ENCODE measurements around the gene VWA5B2. TPM values are rescaled to one million over a fixed set of nuclear protein-coding genes. Genes with fewer than 3 reads are reported as not detected.

Gene VWA5B2
- total and polyA plus RNA-seq, 2 of the 13 experiments (the other 11 are each of a cell fraction or from before 2014, with no cell fraction given): 0.03 to 0.04 TPM

DNA sequence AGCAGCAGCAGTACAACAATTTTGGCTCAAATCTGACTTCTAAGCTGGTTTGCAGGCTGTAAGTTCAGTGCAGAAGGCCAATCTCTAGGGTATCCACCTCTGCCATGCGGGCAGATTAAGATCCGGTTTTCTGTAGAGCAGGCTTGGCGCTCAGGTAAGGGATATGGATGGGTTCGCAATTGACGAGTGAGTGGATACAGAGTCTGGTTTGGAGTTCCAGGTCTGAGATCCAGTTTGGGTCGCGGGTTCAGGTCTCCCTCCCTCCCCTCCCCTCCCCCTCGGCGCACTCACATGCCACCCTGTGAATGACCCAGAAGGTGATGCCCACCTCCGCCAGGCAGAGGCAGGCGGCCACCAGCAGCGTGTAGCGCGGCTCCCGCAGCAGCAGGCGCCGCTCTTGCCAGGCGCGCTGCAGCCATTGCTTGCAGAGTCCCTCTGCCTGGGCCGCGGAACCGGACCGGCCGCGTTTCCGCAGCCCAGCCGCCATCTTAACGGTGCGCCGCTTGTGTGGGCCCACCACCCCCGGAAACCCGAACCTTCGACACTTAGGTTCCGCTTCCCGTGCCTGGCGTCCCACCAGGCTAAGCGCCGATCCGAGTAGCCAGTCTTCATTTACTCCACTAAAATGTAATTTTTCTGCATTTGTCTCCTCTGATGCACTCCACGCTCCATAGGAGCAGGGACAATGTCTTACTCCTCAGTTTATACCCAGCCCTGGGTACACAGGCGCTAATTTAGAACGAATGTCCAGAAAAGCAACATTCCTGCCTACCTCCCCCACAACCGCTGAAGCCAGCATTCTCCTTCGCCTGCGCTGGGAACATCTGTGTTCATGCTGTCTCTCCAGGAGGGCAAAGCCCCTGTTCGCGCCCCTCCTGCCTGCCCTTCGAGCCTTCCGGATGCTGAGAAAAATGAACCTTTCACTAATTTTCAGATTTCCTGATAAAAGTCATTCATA, 19.3 kb downstream of the VWA5B2 start, which contains the start of gene ALG3 (continued):
- TF ChIP-seq MXD4 (CRISPR knock-in tag; IDR thresholded peaks at IDR 0.05) (no peak; the same call in 1 of the 2 replicates), CHD2 (IDR thresholded peaks at IDR 0.05; ENCODE audit: low read depth, low read length) (0 out of 2 replicates have a peak, but pooled peaks have one; percentile 41), HMG20B (CRISPR knock-in tag; conservative IDR thresholded peaks at IDR 0.05) (peak; percentile 57; the same call in 1 of the 2 replicates), ZNF44 (CRISPR knock-in tag; IDR thresholded peaks at IDR 0.05) (no peak), ZNF343 (CRISPR knock-in tag; IDR thresholded peaks at IDR 0.05) (peak; percentile 75; the same call in 1 of the 2 replicates), SCMH1 (CRISPR knock-in tag; IDR thresholded peaks at IDR 0.05; ENCODE audit: borderline replicate concordance) (no peak), ZNF687 (CRISPR knock-in tag; IDR thresholded peaks at IDR 0.05) (peak; percentile 57; the same call in 1 of the 2 replicates), ZNF776 (CRISPR knock-in tag; IDR thresholded peaks at IDR 0.05) (peak; percentile 80; the same call in 1 of the 2 replicates), SAFB2 (CRISPR knock-in tag; IDR thresholded peaks at IDR 0.05; ENCODE audit: borderline replicate concordance, low read depth) (peak; percentile 79), PLSCR1 (CRISPR knock-in tag; IDR thresholded peaks at IDR 0.05; ENCODE audit: borderline replicate concordance) (no peak), TSC22D2 (CRISPR knock-in tag; IDR thresholded peaks at IDR 0.05; ENCODE audit: borderline replicate concordance) (peak; percentile 93; the same call in 1 of the 2 replicates), UBTF (CRISPR knock-in tag; IDR thresholded peaks at IDR 0.05) (no peak; the same call in 1 of the 2 replicates), ZNF746 (CRISPR knock-in tag; IDR thresholded peaks at IDR 0.05) (0 out of 2 replicates have a peak, but pooled peaks have one; percentile 60)
- TF ChIP-seq, protein P1, sequence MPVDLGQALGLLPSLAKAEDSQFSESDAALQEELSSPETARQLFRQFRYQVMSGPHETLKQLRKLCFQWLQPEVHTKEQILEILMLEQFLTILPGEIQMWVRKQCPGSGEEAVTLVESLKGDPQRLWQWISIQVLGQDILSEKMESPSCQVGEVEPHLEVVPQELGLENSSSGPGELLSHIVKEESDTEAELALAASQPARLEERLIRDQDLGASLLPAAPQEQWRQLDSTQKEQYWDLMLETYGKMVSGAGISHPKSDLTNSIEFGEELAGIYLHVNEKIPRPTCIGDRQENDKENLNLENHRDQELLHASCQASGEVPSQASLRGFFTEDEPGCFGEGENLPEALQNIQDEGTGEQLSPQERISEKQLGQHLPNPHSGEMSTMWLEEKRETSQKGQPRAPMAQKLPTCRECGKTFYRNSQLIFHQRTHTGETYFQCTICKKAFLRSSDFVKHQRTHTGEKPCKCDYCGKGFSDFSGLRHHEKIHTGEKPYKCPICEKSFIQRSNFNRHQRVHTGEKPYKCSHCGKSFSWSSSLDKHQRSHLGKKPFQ (CRISPR knock-in tag; IDR thresholded peaks at IDR 0.05; ENCODE audit: insufficient replicate concordance): no peak
- TF ChIP-seq, protein P2, sequence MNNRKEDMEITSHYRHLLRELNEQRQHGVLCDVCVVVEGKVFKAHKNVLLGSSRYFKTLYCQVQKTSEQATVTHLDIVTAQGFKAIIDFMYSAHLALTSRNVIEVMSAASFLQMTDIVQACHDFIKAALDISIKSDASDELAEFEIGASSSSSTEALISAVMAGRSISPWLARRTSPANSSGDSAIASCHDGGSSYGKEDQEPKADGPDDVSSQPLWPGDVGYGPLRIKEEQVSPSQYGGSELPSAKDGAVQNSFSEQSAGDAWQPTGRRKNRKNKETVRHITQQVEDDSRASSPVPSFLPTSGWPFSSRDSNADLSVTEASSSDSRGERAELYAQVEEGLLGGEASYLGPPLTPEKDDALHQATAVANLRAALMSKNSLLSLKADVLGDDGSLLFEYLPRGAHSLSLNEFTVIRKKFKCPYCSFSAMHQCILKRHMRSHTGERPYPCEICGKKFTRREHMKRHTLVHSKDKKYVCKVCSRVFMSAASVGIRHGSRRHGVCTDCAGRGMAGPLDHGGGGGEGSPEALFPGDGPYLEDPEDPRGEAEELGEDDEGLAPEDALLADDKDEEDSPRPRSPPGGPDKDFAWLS (CRISPR knock-in tag; IDR thresholded peaks at IDR 0.05; ENCODE audit: borderline replicate concordance): no peak

All from HepG2 (cell line).